ENCODE results near the gene SYK. TPM values are rescaled to one million over a fixed set of nuclear protein-coding genes. Genes with fewer than 3 reads are reported as not detected.

The SYK gene
- total and polyA plus RNA-seq, 2 donors (not counting 1 experiment from before 2014, with no cell fraction given) = not detected

DNA sequence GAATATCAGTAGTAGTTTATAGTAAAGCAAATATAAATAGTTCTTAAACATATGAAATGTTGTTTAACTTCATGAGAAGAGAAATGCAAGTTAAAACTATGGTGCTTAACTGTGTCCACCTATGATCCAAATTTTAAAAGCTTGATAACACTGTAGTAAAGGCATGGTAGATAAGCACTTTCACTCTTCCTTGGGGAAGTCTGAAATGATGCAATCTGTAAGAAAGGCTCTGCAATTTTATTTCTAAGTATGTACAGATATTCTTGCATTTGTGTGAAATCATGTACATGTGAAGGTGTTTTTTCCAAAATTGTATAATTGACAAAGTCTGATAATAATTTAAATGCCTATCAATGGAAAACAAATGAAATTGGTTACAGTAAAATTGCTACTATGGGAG lies 66.9 kb downstream of the SYK start:
- Histone ChIP-seq H3K4me2 (ENCODE audit: extremely low read depth, insufficient read depth, low read length) (no peak overlapping the region), H3K9ac (ENCODE audit: insufficient read depth, low read length) (no peak overlapping the region), H3K9me3 (ENCODE audit: control insufficient read depth, insufficient read depth, low read depth, low read length) (no peaks in the 10 kb centered on the region), H3K79me2 (ENCODE audit: control insufficient read depth, insufficient read depth, low read length) (no peaks in the 10 kb centered on the region), H3K36me3 (ENCODE audit: control insufficient read depth, insufficient read depth, low read length) (no peaks in the 10 kb centered on the region), H3K27ac (ENCODE audit: insufficient read depth, low read length) (no peak overlapping the region), H4K20me1 (ENCODE audit: control insufficient read depth, extremely low read depth, insufficient read depth, low read length) (no peaks in the 10 kb centered on the region), H3K4me1 (ENCODE audit: control insufficient read depth, extremely low read depth, insufficient read depth, low read length) (no peaks in the 10 kb centered on the region), H3K27me3 (ENCODE audit: control insufficient read depth, insufficient read depth, low read length) (no peaks in the 10 kb centered on the region), H3K4me3 (replicated peaks in 1 of 4; ENCODE audit: control extremely low read depth in 1 of 4, insufficient read depth in 1 of 4, low read depth in 3 of 4, low read length in 4 of 4) (no peak overlapping the region), H2AFZ (ENCODE audit: low read length) (no peak overlapping the region)
- peak in 1 of 2 donors; percentile 49 for DNase-seq (ENCODE audit: low read depth in 2 of 2)
- TF ChIP-seq, protein P1, sequence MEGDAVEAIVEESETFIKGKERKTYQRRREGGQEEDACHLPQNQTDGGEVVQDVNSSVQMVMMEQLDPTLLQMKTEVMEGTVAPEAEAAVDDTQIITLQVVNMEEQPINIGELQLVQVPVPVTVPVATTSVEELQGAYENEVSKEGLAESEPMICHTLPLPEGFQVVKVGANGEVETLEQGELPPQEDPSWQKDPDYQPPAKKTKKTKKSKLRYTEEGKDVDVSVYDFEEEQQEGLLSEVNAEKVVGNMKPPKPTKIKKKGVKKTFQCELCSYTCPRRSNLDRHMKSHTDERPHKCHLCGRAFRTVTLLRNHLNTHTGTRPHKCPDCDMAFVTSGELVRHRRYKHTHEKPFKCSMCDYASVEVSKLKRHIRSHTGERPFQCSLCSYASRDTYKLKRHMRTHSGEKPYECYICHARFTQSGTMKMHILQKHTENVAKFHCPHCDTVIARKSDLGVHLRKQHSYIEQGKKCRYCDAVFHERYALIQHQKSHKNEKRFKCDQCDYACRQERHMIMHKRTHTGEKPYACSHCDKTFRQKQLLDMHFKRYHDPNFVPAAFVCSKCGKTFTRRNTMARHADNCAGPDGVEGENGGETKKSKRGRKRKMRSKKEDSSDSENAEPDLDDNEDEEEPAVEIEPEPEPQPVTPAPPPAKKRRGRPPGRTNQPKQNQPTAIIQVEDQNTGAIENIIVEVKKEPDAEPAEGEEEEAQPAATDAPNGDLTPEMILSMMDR (conservative IDR thresholded peaks at IDR 0.05 in 1 of 2, IDR thresholded peaks at IDR 0.05 in 1 of 2; ENCODE audit: low read depth in 1 of 2, low read length in 2 of 2) = no peak
- no peak for TF ChIP-seq EZH2 (IDR thresholded peaks at IDR 0.05; ENCODE audit: low read length, missing control alignments)

DNA sequence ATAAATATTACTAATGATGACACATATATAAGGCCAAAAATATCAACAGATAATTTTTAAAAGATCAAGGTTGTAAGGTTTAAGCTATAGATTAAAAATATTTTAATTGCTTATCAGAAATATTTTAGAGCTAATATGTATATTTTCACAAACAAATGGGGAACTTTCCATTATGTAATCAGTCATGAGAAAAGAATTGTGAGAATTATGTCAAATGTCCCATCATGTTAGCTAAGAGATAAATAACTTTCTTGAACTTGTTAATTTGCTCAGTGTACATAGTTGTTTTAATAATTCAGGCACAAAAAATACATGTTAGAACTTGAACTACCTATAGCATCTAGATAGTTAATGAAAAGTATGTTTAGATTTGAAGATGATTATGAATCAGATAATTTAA lies 67.7 kb downstream of the SYK start:
- H2AFZ ChIP-seq (ENCODE audit: low read length) = no peak overlapping the region
- no peaks in the 10 kb centered on the region for H4K20me1 ChIP-seq (ENCODE audit: control insufficient read depth, extremely low read depth, insufficient read depth, low read length)
- H3K9me3 ChIP-seq (ENCODE audit: control insufficient read depth, insufficient read depth, low read depth, low read length) = no peaks in the 10 kb centered on the region
- TF ChIP-seq EZH2 (IDR thresholded peaks at IDR 0.05; ENCODE audit: low read length, missing control alignments) = no peak
- TF ChIP-seq, protein P1 (conservative IDR thresholded peaks at IDR 0.05 in 1 of 2, IDR thresholded peaks at IDR 0.05 in 1 of 2; ENCODE audit: low read depth in 1 of 2, low read length in 2 of 2) = no peak
- DNase-seq (ENCODE audit: low read depth in 2 of 2) = no peak
- no peak overlapping the region for H3K4me3 ChIP-seq (replicated peaks in 1 of 4; ENCODE audit: control extremely low read depth in 1 of 4, insufficient read depth in 1 of 4, low read depth in 3 of 4, low read length in 4 of 4)
- H3K4me2 ChIP-seq (ENCODE audit: extremely low read depth, insufficient read depth, low read length) = no peak overlapping the region
- no peaks in the 10 kb centered on the region for H3K79me2 ChIP-seq (ENCODE audit: control insufficient read depth, insufficient read depth, low read length)
- H3K4me1 ChIP-seq (ENCODE audit: control insufficient read depth, extremely low read depth, insufficient read depth, low read length) = no peaks in the 10 kb centered on the region
- no peak overlapping the region for H3K9ac ChIP-seq (ENCODE audit: insufficient read depth, low read length)
- no peak overlapping the region for H3K27ac ChIP-seq (ENCODE audit: insufficient read depth, low read length)
- no peaks in the 10 kb centered on the region for H3K36me3 ChIP-seq (ENCODE audit: control insufficient read depth, insufficient read depth, low read length)
- no peaks in the 10 kb centered on the region for H3K27me3 ChIP-seq (ENCODE audit: control insufficient read depth, insufficient read depth, low read length)

DNA sequence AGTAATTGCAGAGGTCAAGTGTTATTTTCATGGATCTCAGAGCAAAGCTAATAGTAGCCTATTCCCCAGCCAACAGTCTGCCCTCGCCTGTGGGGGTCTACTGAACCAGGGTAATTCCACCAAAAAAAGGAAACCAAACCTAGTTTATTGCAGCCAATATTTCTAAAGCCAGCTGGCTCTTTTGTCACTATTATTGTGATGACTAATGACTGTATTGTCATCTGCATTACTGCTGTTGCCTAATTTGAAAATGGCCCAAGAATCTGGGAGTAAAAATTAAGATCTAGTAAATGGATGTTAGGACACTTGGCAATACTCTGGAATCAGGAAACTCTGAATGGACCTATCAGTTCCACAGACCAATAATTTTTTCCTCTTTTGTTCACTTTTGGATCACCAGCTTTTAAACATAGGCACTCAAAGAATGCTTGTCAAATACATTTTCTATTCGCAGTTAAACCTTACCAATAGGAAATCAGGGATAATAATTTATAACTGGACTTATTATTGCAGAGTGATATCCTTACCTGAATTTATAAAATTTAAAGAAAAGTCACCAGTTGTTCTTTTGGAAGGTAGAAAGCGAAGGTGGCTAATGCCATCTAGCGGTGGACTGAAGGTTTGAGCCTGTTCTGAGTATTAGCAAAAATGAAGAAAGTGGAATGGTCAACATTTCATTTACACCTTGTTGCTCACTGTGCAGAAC lies 69.2 kb downstream of the SYK start:
- Histone ChIP-seq H3K9ac (ENCODE audit: insufficient read depth, low read length) (no peak overlapping the region), H3K36me3 (ENCODE audit: control insufficient read depth, insufficient read depth, low read length) (no peaks in the 10 kb centered on the region), H3K9me3 (ENCODE audit: control insufficient read depth, insufficient read depth, low read depth, low read length) (no peaks in the 10 kb centered on the region), H3K4me3 (replicated peaks in 1 of 4; ENCODE audit: control extremely low read depth in 1 of 4, insufficient read depth in 1 of 4, low read depth in 3 of 4, low read length in 4 of 4) (no peak overlapping the region), H3K27me3 (ENCODE audit: control insufficient read depth, insufficient read depth, low read length) (no peaks in the 10 kb centered on the region), H3K79me2 (ENCODE audit: control insufficient read depth, insufficient read depth, low read length) (no peaks in the 10 kb centered on the region), H2AFZ (ENCODE audit: low read length) (no peak overlapping the region), H3K27ac (ENCODE audit: insufficient read depth, low read length) (no peak overlapping the region), H3K4me1 (ENCODE audit: control insufficient read depth, extremely low read depth, insufficient read depth, low read length) (no peaks in the 10 kb centered on the region), H4K20me1 (ENCODE audit: control insufficient read depth, extremely low read depth, insufficient read depth, low read length) (no peaks in the 10 kb centered on the region), H3K4me2 (ENCODE audit: extremely low read depth, insufficient read depth, low read length) (no peak overlapping the region)
- peak; percentile 20 to 61 for DNase-seq (ENCODE audit: low read depth in 2 of 2)
- TF ChIP-seq, protein P1 (conservative IDR thresholded peaks at IDR 0.05 in 1 of 2, IDR thresholded peaks at IDR 0.05 in 1 of 2; ENCODE audit: low read depth in 1 of 2, low read length in 2 of 2) = peak; percentile 93 to 94
- no peak for TF ChIP-seq EZH2 (IDR thresholded peaks at IDR 0.05; ENCODE audit: low read length, missing control alignments)
